HepG2 (cell line): ENCODE measurements around the gene JOSD1. TPM values are rescaled to one million over a fixed set of nuclear protein-coding genes. Genes with fewer than 3 reads are reported as not detected.

Source experiments
- ATF4 ChIP-seq, 2 experiments: fragments of 450-650 bp in 1 of 2; sonication (generic) in 1 of 2; formaldehyde crosslinking; IDR thresholded peaks; 2 replicates each; pipeline versions ENCODE4 v1.5.0 to v1.8.0; 2020 to 2022; ENCODE audit warnings: mild to moderate bottlenecking in 1 of 2, missing genetic modification reagents in 1 of 2
- CC2D1A ChIP-seq: sonication (generic); formaldehyde crosslinking; IDR thresholded peaks from 2 replicates; pipeline ENCODE4 v1.8.1; 2023; ENCODE audit warnings: mild to moderate bottlenecking, missing genetic modification reagents
- CHD4 ChIP-seq: fragments of 200-600 bp; sonication (generic); IDR thresholded peaks from 2 replicates; pipeline ENCODE4 v1.7.0; 2017; ENCODE audit warnings: mild to moderate bottlenecking, low read length, borderline replicate concordance
- HNRNPL ChIP-seq: fragments of 200-400 bp; formaldehyde crosslinking; IDR thresholded peaks from 2 replicates; pipeline ENCODE4 v1.6.1; 2017; ENCODE audit warnings: mild to moderate bottlenecking, low read depth, low read length
- KLF13 ChIP-seq: sonication (generic); formaldehyde crosslinking; IDR thresholded peaks from 2 replicates; pipeline ENCODE4 v1.4.0; 2020; ENCODE audit warnings: mild to moderate bottlenecking, missing genetic modification reagents
- NFIC ChIP-seq: IDR thresholded peaks from 2 replicates; pipeline ENCODE4 v1.6.1; 2012; ENCODE audit warnings: mild to moderate bottlenecking, low read length, inconsistent platforms
- NPAS2 ChIP-seq: sonication (generic); formaldehyde crosslinking; IDR thresholded peaks from 2 replicates; pipeline ENCODE4 v1.8.0; 2022; ENCODE audit warnings: mild to moderate bottlenecking, missing genetic modification reagents, borderline replicate concordance
- SNAPC4 ChIP-seq: sonication (generic); formaldehyde crosslinking; IDR thresholded peaks from 2 replicates; pipeline ENCODE4 v1.4.0; 2020; ENCODE audit warnings: mild to moderate bottlenecking, missing genetic modification reagents
- TP53 ChIP-seq: sonication (generic); formaldehyde crosslinking; conservative IDR thresholded peaks from 2 replicates; pipeline ENCODE4 v1.4.0; 2020; ENCODE audit warnings: missing genetic modification reagents
- ZFP36L2 ChIP-seq: sonication (generic); formaldehyde crosslinking; IDR thresholded peaks from 2 replicates; pipeline ENCODE4 v1.4.0; 2020; ENCODE audit warnings: missing genetic modification reagents
- ZFP37 ChIP-seq: sonication (generic); formaldehyde crosslinking; IDR thresholded peaks from 2 replicates; pipeline ENCODE4 v1.4.0; 2020; ENCODE audit warnings: missing genetic modification reagents, borderline replicate concordance
- ZNF276 ChIP-seq: sonication (generic); formaldehyde crosslinking; IDR thresholded peaks from 2 replicates; pipeline ENCODE4 v1.4.0; 2020; ENCODE audit warnings: mild to moderate bottlenecking, low read depth, missing genetic modification reagents
- ZNF343 ChIP-seq: sonication (generic); formaldehyde crosslinking; IDR thresholded peaks from 2 replicates; pipeline ENCODE4 v1.4.0; 2020; ENCODE audit warnings: mild to moderate bottlenecking, missing genetic modification reagents
- ZNF556 ChIP-seq: sonication (generic); formaldehyde crosslinking; IDR thresholded peaks from 2 replicates; pipeline ENCODE4 v1.4.0; 2020; ENCODE audit warnings: mild to moderate bottlenecking, missing genetic modification reagents, borderline replicate concordance
- ZNF775 ChIP-seq: sonication (generic); formaldehyde crosslinking; IDR thresholded peaks from 2 replicates; pipeline ENCODE4 v1.4.0; 2020; ENCODE audit warnings: missing genetic modification reagents, mild to moderate bottlenecking, moderate library complexity, borderline replicate concordance
- polyA plus RNA-seq, 8 experiments: library from polyadenylated mRNA; depleted of rRNA in 3 of 8; stranded (reverse) in 7 of 8; unstranded in 1 of 8; fragments of >200 nt; fragmentation: Illumina TruSeq in 4 of 8; extraction: Trizol in 4 of 8; gene quantifications; 2 replicates each; pipeline versions ENCODE4 v1.2.1 to v1.2.3, GENCODE V29; 2011 to 2016; ENCODE audit warnings: low read depth in 4 of 8, missing spikeins in 1 of 8, mixed read lengths in 1 of 8; ENCODE audit not compliant: insufficient read depth in 1 of 8
- total RNA-seq, 5 experiments: library from RNA; depleted of rRNA; stranded (reverse); fragments of >200 nt; fragmentation: Illumina TruSeq; extraction: Trizol; gene quantifications; 2 replicates each; pipeline ENCODE4 v1.2.3, GENCODE V29; 2016; ENCODE audit warnings: low read depth in 1 of 5

JOSD1 gene
- total and polyA plus RNA-seq, 2 of the 13 experiments (the other 11 are each of a cell fraction or from before 2014, with no cell fraction given), result 31.7 to 38.4 TPM

- TF ChIP-seq ZFP36L2 (CRISPR knock-in tag) (no peak), CHD4 (no peak), NPAS2 (CRISPR knock-in tag) (no peak), ZNF775 (CRISPR knock-in tag) (no peak), ATF4 (CRISPR knock-in tag; IDR thresholded peaks at IDR 0.05) (peak in 1 of 2 experiments; percentile 78; a peak in 1 of 4 replicates), TP53 (CRISPR knock-in tag) (no peak), ZNF556 (CRISPR knock-in tag) (no peak), CC2D1A (CRISPR knock-in tag) (no peak), NFIC (no peak), ZNF276 (CRISPR knock-in tag) (no peak), ZFP37 (CRISPR knock-in tag) (no peak), HNRNPL (no peak), SNAPC4 (CRISPR knock-in tag) (no peak), KLF13 (CRISPR knock-in tag) (no peak), ZNF343 (no peak)
These were observed at the start of gene JOSD1 (continued) for GRCh38 chr22:38700789-38701628.
